GM12878 (cell line): ENCODE measurements around the gene HECTD4. TPM values are rescaled to one million over a fixed set of nuclear protein-coding genes. Genes with fewer than 3 reads are reported as not detected.

ENCODE experiments used
- BHLHE40 ChIP-seq, 2 experiments: fragments of 450-650 bp in 1 of 2; IDR thresholded peaks; 2 replicates each; pipeline ENCODE4 v1.6.1; 2011 to 2017; ENCODE audit warnings: low read depth in 2 of 2, borderline replicate concordance in 1 of 2, improper control_type of control experiment in 1 of 2, low read length in 1 of 2, mild to moderate bottlenecking in 1 of 2
- CHD2 ChIP-seq: IDR thresholded peaks from 2 replicates; pipeline ENCODE4 v1.6.1; 2011; ENCODE audit warnings: low read depth, low read length, improper control_type of control experiment, borderline replicate concordance
- FOXM1 ChIP-seq: IDR thresholded peaks from 2 replicates; pipeline ENCODE4 v1.6.1; 2012; ENCODE audit warnings: low read depth, mild to moderate bottlenecking, inconsistent platforms, low read length, moderate library complexity
- SIN3A ChIP-seq: IDR thresholded peaks from 2 replicates; pipeline ENCODE4 v1.6.1; 2012; ENCODE audit warnings: low read depth, low read length, improper control_type of control experiment
- polyA plus RNA-seq, 11 experiments: library from polyadenylated mRNA; depleted of rRNA in 4 of 11; unstranded in 6 of 11; stranded (reverse) in 5 of 11; fragments of >200 nt; fragmentation: Nextera tagmentation in 4 of 11; fragmentation: Illumina TruSeq in 1 of 11; extraction: Ambion mirVana in 4 of 11; extraction: Trizol in 1 of 11; gene quantifications; 1 replicate in 1 of 11; 2 replicates in 10 of 11; pipeline versions ENCODE4 v1.2.1 to v1.2.3, GENCODE V29; 2011 to 2016; ENCODE audit warnings: inconsistent platforms in 2 of 11, missing spikeins in 2 of 11, low read depth in 1 of 11
- total RNA-seq, 4 experiments: library from RNA; depleted of rRNA in 3 of 4; stranded (reverse); fragments of >200 nt in 3 of 4; fragmentation: Illumina TruSeq in 1 of 4; extraction: Trizol in 1 of 4; gene quantifications; 2 replicates each; pipeline versions ENCODE4 v1.2.1 to v1.2.3, GENCODE V29; 2013 to 2021
- TF ChIP-seq, protein P1 (sequence below): fragments of 450-650 bp; formaldehyde crosslinking; IDR thresholded peaks from 2 replicates; pipeline ENCODE4 v1.4.0; 2020; ENCODE audit warnings: mild to moderate bottlenecking, moderate library complexity
- TF ChIP-seq, protein P2 (sequence below): fragments of 450-650 bp; formaldehyde crosslinking; IDR thresholded peaks from 2 replicates; pipeline ENCODE4 v1.5.0; 2022; ENCODE audit warnings: mild to moderate bottlenecking, missing genetic modification characterization
- TF ChIP-seq, protein P3 (sequence below): IDR thresholded peaks from 2 replicates; pipeline ENCODE4 v1.6.1; 2011; ENCODE audit warnings: borderline replicate concordance, low read depth, mild to moderate bottlenecking, moderate library complexity, low read length; ENCODE audit not compliant: insufficient read depth, poor library complexity, severe bottlenecking

HECTD4 gene
- total and polyA plus RNA-seq, 10 of the 15 experiments (the other 5 are each of a cell fraction or from before 2014, with no cell fraction given), result 5.8 to 43.9 (median 17.9) TPM

GRCh38 chr12:112418608-112419296 lies 36.5 kb upstream of the HECTD4 start, which contains the start of gene PTPN11 (continued):
- TF ChIP-seq, protein P1, sequence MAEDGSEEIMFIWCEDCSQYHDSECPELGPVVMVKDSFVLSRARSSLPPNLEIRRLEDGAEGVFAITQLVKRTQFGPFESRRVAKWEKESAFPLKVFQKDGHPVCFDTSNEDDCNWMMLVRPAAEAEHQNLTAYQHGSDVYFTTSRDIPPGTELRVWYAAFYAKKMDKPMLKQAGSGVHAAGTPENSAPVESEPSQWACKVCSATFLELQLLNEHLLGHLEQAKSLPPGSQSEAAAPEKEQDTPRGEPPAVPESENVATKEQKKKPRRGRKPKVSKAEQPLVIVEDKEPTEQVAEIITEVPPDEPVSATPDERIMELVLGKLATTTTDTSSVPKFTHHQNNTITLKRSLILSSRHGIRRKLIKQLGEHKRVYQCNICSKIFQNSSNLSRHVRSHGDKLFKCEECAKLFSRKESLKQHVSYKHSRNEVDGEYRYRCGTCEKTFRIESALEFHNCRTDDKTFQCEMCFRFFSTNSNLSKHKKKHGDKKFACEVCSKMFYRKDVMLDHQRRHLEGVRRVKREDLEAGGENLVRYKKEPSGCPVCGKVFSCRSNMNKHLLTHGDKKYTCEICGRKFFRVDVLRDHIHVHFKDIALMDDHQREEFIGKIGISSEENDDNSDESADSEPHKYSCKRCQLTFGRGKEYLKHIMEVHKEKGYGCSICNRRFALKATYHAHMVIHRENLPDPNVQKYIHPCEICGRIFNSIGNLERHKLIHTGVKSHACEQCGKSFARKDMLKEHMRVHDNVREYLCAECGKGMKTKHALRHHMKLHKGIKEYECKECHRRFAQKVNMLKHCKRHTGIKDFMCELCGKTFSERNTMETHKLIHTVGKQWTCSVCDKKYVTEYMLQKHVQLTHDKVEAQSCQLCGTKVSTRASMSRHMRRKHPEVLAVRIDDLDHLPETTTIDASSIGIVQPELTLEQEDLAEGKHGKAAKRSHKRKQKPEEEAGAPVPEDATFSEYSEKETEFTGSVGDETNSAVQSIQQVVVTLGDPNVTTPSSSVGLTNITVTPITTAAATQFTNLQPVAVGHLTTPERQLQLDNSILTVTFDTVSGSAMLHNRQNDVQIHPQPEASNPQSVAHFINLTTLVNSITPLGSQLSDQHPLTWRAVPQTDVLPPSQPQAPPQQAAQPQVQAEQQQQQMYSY (CRISPR knock-in tag), result no peak
- TF ChIP-seq CHD2 (peak; percentile 68; the same call in 1 of the 2 replicates), SIN3A (peak; percentile 95), FOXM1 (0 out of 2 replicates have a peak, but pooled peaks have one; percentile 25), BHLHE40 (IDR thresholded peaks at IDR 0.05; ENCODE audit: borderline replicate concordance in 1 of 2, low read depth in 2 of 2, low read length in 1 of 2) (no peak; a peak in 1 of 4 replicates)
- TF ChIP-seq, protein P2, sequence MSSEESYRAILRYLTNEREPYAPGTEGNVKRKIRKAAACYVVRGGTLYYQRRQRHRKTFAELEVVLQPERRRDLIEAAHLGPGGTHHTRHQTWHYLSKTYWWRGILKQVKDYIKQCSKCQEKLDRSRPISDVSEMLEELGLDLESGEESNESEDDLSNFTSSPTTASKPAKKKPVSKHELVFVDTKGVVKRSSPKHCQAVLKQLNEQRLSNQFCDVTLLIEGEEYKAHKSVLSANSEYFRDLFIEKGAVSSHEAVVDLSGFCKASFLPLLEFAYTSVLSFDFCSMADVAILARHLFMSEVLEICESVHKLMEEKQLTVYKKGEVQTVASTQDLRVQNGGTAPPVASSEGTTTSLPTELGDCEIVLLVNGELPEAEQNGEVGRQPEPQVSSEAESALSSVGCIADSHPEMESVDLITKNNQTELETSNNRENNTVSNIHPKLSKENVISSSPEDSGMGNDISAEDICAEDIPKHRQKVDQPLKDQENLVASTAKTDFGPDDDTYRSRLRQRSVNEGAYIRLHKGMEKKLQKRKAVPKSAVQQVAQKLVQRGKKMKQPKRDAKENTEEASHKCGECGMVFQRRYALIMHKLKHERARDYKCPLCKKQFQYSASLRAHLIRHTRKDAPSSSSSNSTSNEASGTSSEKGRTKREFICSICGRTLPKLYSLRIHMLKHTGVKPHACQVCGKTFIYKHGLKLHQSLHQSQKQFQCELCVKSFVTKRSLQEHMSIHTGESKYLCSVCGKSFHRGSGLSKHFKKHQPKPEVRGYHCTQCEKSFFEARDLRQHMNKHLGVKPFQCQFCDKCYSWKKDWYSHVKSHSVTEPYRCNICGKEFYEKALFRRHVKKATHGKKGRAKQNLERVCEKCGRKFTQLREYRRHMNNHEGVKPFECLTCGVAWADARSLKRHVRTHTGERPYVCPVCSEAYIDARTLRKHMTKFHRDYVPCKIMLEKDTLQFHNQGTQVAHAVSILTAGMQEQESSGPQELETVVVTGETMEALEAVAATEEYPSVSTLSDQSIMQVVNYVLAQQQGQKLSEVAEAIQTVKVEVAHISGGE (CRISPR knock-in tag), result no peak
- TF ChIP-seq, protein P3, sequence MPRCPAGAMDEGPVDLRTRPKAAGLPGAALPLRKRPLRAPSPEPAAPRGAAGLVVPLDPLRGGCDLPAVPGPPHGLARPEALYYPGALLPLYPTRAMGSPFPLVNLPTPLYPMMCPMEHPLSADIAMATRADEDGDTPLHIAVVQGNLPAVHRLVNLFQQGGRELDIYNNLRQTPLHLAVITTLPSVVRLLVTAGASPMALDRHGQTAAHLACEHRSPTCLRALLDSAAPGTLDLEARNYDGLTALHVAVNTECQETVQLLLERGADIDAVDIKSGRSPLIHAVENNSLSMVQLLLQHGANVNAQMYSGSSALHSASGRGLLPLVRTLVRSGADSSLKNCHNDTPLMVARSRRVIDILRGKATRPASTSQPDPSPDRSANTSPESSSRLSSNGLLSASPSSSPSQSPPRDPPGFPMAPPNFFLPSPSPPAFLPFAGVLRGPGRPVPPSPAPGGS, result peak; percentile 41
